SK-N-SH (cell line): ENCODE measurements around the gene ZNF684. TPM values are rescaled to one million over a fixed set of nuclear protein-coding genes. Genes with fewer than 3 reads are reported as not detected.

Experiments used
- CTCF ChIA-PET: fragments of 300-600, 350-600 bp; formaldehyde crosslinking; extraction: SDS; loops from one replicate; lab custom pipeline; 2021; lab: Yijun Ruan, JAX
- POLR2A ChIA-PET: fragments of 350-600 bp; sonication (Branson Sonifier 250); formaldehyde crosslinking; extraction: SDS; loops from one replicate; lab custom pipeline; 2020; ENCODE audit warnings: antibody characterized with exemption, inconsistent platforms; lab: Yijun Ruan, JAX
- DNase-seq: peaks from one replicate; pipeline ENCODE4 v3.0.0; 2012
- H2AFZ ChIP-seq: fragments of 200-600 bp; sonication (generic); 2 replicates; pipeline ENCODE4 v1.8.1; 2016; ENCODE audit warnings: antibody characterized with exemption, mild to moderate bottlenecking, low read depth
- H3F3A ChIP-seq: fragments of 200-600 bp; sonication (generic); replicated peaks from 2 replicates; pipeline ENCODE3; 2016; ENCODE audit warnings: antibody characterized with exemption, mild to moderate bottlenecking; ENCODE audit not compliant: insufficient read depth
- H3K27ac ChIP-seq, 2 experiments: fragments of 200-500 bp in 1 of 2; fragments of 200-600 bp in 1 of 2; sonication (Bioruptor generic) in 1 of 2; sonication (generic), shearing (Covaris generic) in 1 of 2; 2 replicates each; pipeline versions ENCODE4 v1.5.1 to v1.6.1; 2014 to 2016; ENCODE audit warnings: low read depth in 2 of 2, inconsistent platforms in 1 of 2, low read length in 1 of 2, mild to moderate bottlenecking in 1 of 2, mixed read lengths in 1 of 2
- H3K27me3 ChIP-seq: fragments of 200-600 bp; sonication (generic), shearing (Covaris generic); 2 replicates; pipeline ENCODE4 v1.6.1; 2016; ENCODE audit warnings: mixed run types; ENCODE audit not compliant: insufficient read depth
- H3K36me3 ChIP-seq, 2 experiments: fragments of 200-500 bp in 1 of 2; fragments of 200-600 bp in 1 of 2; sonication (Bioruptor generic) in 1 of 2; sonication (generic) in 1 of 2; replicated peaks in 1 of 2; 2 replicates each; pipeline versions ENCODE3 to v1.5.1; 2014 to 2016; ENCODE audit warnings: low read length in 1 of 2, mild to moderate bottlenecking in 1 of 2; ENCODE audit not compliant: insufficient read depth in 2 of 2, control insufficient read depth in 1 of 2
- H3K4me1 ChIP-seq, 2 experiments: fragments of 200-500 bp in 1 of 2; fragments of 200-600 bp in 1 of 2; sonication (Bioruptor generic) in 1 of 2; sonication (generic), shearing (Covaris generic) in 1 of 2; 2 replicates each; pipeline versions ENCODE4 v1.5.1 to v1.6.1; 2014 to 2016; ENCODE audit warnings: low read depth in 1 of 2, low read length in 1 of 2, mixed run types in 1 of 2; ENCODE audit not compliant: insufficient read depth in 2 of 2, control insufficient read depth in 1 of 2
- H3K4me2 ChIP-seq: fragments of 200-600 bp; sonication (generic), shearing (Covaris generic); 2 replicates; pipeline ENCODE4 v1.6.1; 2017; ENCODE audit warnings: mixed run types
- H3K4me3 ChIP-seq, 2 experiments: fragments of 200-500 bp in 1 of 2; fragments of 200-600 bp in 1 of 2; sonication (Bioruptor generic) in 1 of 2; sonication (generic), shearing (Covaris generic) in 1 of 2; 2 replicates each; pipeline versions ENCODE4 v1.5.1 to v1.8.1; 2014 to 2016; ENCODE audit warnings: low read depth in 2 of 2, inconsistent platforms in 1 of 2, low read length in 1 of 2, mild to moderate bottlenecking in 1 of 2, mixed read lengths in 1 of 2, moderate library complexity in 1 of 2
- H3K79me2 ChIP-seq: fragments of 200-600 bp; sonication (generic); 2 replicates; pipeline ENCODE4 v1.8.1; 2017; ENCODE audit warnings: mild to moderate bottlenecking; ENCODE audit not compliant: insufficient read depth
- H3K9ac ChIP-seq: fragments of 200-600 bp; sonication (generic); 2 replicates; pipeline ENCODE4 v1.6.1; 2017; ENCODE audit warnings: mixed run types
- H3K9me2 ChIP-seq: fragments of 200-600 bp; sonication (generic); 2 replicates; pipeline ENCODE4 v1.6.1; 2017; ENCODE audit warnings: mixed run types
- H3K9me3 ChIP-seq: fragments of 200-600 bp; sonication (generic); 2 replicates; pipeline ENCODE4 v1.6.1; 2017; ENCODE audit warnings: mixed run types, mild to moderate bottlenecking, moderate library complexity
- H4K20me1 ChIP-seq: fragments of 200-600 bp; sonication (generic); 2 replicates; pipeline ENCODE4 v1.6.1; 2017; ENCODE audit warnings: mild to moderate bottlenecking, mixed run types; ENCODE audit not compliant: insufficient read depth
- CTCF ChIP-seq: fragments of 200-600 bp; sonication (generic); IDR thresholded peaks from 2 replicates; pipeline ENCODE4 v1.6.1; 2017; ENCODE audit warnings: antibody characterized with exemption, mild to moderate bottlenecking, moderate library complexity
- EP300 ChIP-seq, 2 experiments: IDR thresholded peaks; 2 replicates each; pipeline versions ENCODE4 v1.4.0 to v1.6.1; 2012; ENCODE audit warnings: borderline replicate concordance in 1 of 2, low read depth in 1 of 2, low read length in 1 of 2
- GATA2 ChIP-seq: sonication (generic); formaldehyde crosslinking; IDR thresholded peaks from 2 replicates; pipeline ENCODE4 v1.5.0; 2020; ENCODE audit warnings: mild to moderate bottlenecking, missing genetic modification reagents
- JUND ChIP-seq: IDR thresholded peaks from 2 replicates; pipeline ENCODE4 v1.4.0; 2012
- MXI1 ChIP-seq: IDR thresholded peaks from 2 replicates; pipeline ENCODE4 v1.6.1; 2012; ENCODE audit warnings: mild to moderate bottlenecking, low read depth, low read length, improper control_type of control experiment
- NFIC ChIP-seq: IDR thresholded peaks from 2 replicates; pipeline ENCODE4 v1.4.0; 2012; ENCODE audit warnings: borderline replicate concordance
- NRF1 ChIP-seq: IDR thresholded peaks from 2 replicates; pipeline ENCODE4 v1.6.1; 2012; ENCODE audit warnings: low read depth, mild to moderate bottlenecking, low read length
- POLR2AphosphoS5 ChIP-seq: IDR thresholded peaks from 2 replicates; pipeline ENCODE4 v1.6.1; 2012; ENCODE audit warnings: low read depth, low read length
- RAD21 ChIP-seq: IDR thresholded peaks from 2 replicates; pipeline ENCODE4 v1.6.1; 2012; ENCODE audit warnings: mild to moderate bottlenecking, low read length
- RCOR1 ChIP-seq: fragments of 150-350 bp; IDR thresholded peaks from 2 replicates; pipeline ENCODE4 v1.6.1; 2017; ENCODE audit warnings: antibody characterized with exemption, low read length
- RXRA ChIP-seq: IDR thresholded peaks from 2 replicates; pipeline ENCODE4 v1.4.0; 2012; ENCODE audit warnings: low read depth, mild to moderate bottlenecking, borderline replicate concordance
- SMC3 ChIP-seq: IDR thresholded peaks from 2 replicates; pipeline ENCODE4 v1.6.1; 2012; ENCODE audit warnings: low read depth, low read length, improper control_type of control experiment
- TAF1 ChIP-seq: IDR thresholded peaks from 2 replicates; pipeline ENCODE4 v1.6.1; 2012; ENCODE audit warnings: low read depth, mild to moderate bottlenecking, low read length, moderate library complexity, borderline replicate concordance
- TCF12 ChIP-seq: IDR thresholded peaks from 2 replicates; pipeline ENCODE4 v1.4.0; 2012
- TEAD4 ChIP-seq: IDR thresholded peaks from 2 replicates; pipeline ENCODE4 v1.4.0; 2012; ENCODE audit warnings: mild to moderate bottlenecking, borderline replicate concordance; ENCODE audit not compliant: insufficient read depth
- USF2 ChIP-seq: fragments of 150-350 bp; IDR thresholded peaks from 2 replicates; pipeline ENCODE4 v1.6.1; 2017; ENCODE audit warnings: antibody characterized with exemption, low read length, low read depth, borderline replicate concordance
- YY1 ChIP-seq: IDR thresholded peaks from 2 replicates; pipeline ENCODE4 v1.4.0; 2012; ENCODE audit warnings: low read depth, mild to moderate bottlenecking
- ZBTB33 ChIP-seq: IDR thresholded peaks from 2 replicates; pipeline ENCODE4 v1.4.0; 2012; ENCODE audit warnings: low read depth, borderline replicate concordance
- polyA plus RNA-seq, 3 experiments: library from polyadenylated mRNA; depleted of rRNA; stranded (reverse); fragments of >200 nt; gene quantifications; 2 replicates each; pipeline ENCODE4 v1.2.3, GENCODE V29; 2012
- TF ChIP-seq, protein P1 (sequence below): IDR thresholded peaks from 2 replicates; pipeline ENCODE4 v1.4.0; 2012; ENCODE audit warnings: low read depth
- TF ChIP-seq, protein P2 (sequence below): IDR thresholded peaks from 2 replicates; pipeline ENCODE4 v1.6.1; 2012; ENCODE audit warnings: mild to moderate bottlenecking, low read depth, low read length, moderate library complexity
- TF ChIP-seq, protein P3 (sequence below): fragments of 150-350 bp; IDR thresholded peaks from 2 replicates; pipeline ENCODE4 v1.6.1; 2016; ENCODE audit warnings: mild to moderate bottlenecking, low read depth, low read length
- TF ChIP-seq, protein P4 (sequence below): IDR thresholded peaks from 2 replicates; pipeline ENCODE4; 2012

Gene ZNF684
- polyA plus RNA-seq, 1 of the 3 experiments (the other 2 are of a cell fraction) = 1.8 TPM

- Histone ChIP-seq H3K36me3 (peaks cover 0 to 5% of the 10 kb centered on the region in 2 experiments), H3K4me1 (peaks cover 0 to 3% of the 10 kb centered on the region in 2 experiments; a peak in 2 of 4 replicates), H3K4me2 (peak overlapping the region; percentile 74; the same call in 1 of the 2 replicates), H3K9me2 (no peaks in the 10 kb centered on the region), H3K9ac (no peak overlapping the region), H3K27ac (no peak overlapping the region), H3K27me3 (no peaks in the 10 kb centered on the region), H3K9me3 (no peaks in the 10 kb centered on the region), H3K79me2 (no peaks in the 10 kb centered on the region), H4K20me1 (no peaks in the 10 kb centered on the region), H2AFZ (no peak overlapping the region), H3F3A (peaks cover 4% of the 10 kb centered on the region), H3K4me3 (peak overlapping the region in 1 of 2 experiments; percentile 71; a peak in 2 of 4 replicates)
- peak; percentile 60 for DNase-seq
- ChIA-PET CTCF (interaction anchor here (0.6 to 3.2 kb wide), 34 partner anchors 9 to 420 kb away, joined by 3 to 24 read pairs (median 4); partner anchors contain the start of genes CITED4, EXO5 and ZFP69), POLR2A (interaction anchor here (0.5 to 1.7 kb wide), 3 partner anchors 10 to 103 kb away, joined by 3 to 13 read pairs (median 5); partner anchors contain the start of gene EXO5)
- TF ChIP-seq, protein P1, sequence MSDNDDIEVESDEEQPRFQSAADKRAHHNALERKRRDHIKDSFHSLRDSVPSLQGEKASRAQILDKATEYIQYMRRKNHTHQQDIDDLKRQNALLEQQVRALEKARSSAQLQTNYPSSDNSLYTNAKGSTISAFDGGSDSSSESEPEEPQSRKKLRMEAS = no peak
- TF ChIP-seq POLR2AphosphoS5 (no peak), GATA2 (CRISPR knock-in tag) (no peak), RXRA (no peak), TCF12 (no peak), USF2 (no peak), MXI1 (peak; percentile 47; the same call in 1 of the 2 replicates), ZBTB33 (no peak), RAD21 (peak; percentile 53), TAF1 (no peak), EP300 (IDR thresholded peaks at IDR 0.05; ENCODE audit: borderline replicate concordance in 1 of 2, low read depth in 1 of 2, low read length in 1 of 2) (no peak), NFIC (no peak), SMC3 (peak; percentile 55), CTCF (peak; percentile 65), JUND (no peak), RCOR1 (no peak), NRF1 (no peak), YY1 (no peak), TEAD4 (no peak)
- TF ChIP-seq, protein P2, sequence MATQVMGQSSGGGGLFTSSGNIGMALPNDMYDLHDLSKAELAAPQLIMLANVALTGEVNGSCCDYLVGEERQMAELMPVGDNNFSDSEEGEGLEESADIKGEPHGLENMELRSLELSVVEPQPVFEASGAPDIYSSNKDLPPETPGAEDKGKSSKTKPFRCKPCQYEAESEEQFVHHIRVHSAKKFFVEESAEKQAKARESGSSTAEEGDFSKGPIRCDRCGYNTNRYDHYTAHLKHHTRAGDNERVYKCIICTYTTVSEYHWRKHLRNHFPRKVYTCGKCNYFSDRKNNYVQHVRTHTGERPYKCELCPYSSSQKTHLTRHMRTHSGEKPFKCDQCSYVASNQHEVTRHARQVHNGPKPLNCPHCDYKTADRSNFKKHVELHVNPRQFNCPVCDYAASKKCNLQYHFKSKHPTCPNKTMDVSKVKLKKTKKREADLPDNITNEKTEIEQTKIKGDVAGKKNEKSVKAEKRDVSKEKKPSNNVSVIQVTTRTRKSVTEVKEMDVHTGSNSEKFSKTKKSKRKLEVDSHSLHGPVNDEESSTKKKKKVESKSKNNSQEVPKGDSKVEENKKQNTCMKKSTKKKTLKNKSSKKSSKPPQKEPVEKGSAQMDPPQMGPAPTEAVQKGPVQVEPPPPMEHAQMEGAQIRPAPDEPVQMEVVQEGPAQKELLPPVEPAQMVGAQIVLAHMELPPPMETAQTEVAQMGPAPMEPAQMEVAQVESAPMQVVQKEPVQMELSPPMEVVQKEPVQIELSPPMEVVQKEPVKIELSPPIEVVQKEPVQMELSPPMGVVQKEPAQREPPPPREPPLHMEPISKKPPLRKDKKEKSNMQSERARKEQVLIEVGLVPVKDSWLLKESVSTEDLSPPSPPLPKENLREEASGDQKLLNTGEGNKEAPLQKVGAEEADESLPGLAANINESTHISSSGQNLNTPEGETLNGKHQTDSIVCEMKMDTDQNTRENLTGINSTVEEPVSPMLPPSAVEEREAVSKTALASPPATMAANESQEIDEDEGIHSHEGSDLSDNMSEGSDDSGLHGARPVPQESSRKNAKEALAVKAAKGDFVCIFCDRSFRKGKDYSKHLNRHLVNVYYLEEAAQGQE = no peak
- TF ChIP-seq, protein P3, sequence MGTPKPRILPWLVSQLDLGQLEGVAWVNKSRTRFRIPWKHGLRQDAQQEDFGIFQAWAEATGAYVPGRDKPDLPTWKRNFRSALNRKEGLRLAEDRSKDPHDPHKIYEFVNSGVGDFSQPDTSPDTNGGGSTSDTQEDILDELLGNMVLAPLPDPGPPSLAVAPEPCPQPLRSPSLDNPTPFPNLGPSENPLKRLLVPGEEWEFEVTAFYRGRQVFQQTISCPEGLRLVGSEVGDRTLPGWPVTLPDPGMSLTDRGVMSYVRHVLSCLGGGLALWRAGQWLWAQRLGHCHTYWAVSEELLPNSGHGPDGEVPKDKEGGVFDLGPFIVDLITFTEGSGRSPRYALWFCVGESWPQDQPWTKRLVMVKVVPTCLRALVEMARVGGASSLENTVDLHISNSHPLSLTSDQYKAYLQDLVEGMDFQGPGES = no peak
- TF ChIP-seq, protein P4, sequence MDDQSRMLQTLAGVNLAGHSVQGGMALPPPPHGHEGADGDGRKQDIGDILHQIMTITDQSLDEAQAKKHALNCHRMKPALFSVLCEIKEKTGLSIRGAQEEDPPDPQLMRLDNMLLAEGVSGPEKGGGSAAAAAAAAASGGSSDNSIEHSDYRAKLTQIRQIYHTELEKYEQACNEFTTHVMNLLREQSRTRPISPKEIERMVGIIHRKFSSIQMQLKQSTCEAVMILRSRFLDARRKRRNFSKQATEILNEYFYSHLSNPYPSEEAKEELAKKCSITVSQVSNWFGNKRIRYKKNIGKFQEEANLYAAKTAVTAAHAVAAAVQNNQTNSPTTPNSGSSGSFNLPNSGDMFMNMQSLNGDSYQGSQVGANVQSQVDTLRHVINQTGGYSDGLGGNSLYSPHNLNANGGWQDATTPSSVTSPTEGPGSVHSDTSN = no peak
These were observed 1.5 kb downstream of the ZNF684 start for GRCh38 chr1:40532844-40533424.
